Fibroblast of lung (primary cell): Measurements from ENCODE around the gene ATG10. TPM values are rescaled to one million over a fixed set of nuclear protein-coding genes. Genes with fewer than 3 reads are reported as not detected.
A peak's percentile ranks its signal among the peaks of the same experiment; 100 is the strongest.

ENCODE experiments used
- DNase-seq, 2 donors: peaks; one replicate each; pipeline versions ENCODE4 v3.0.0 to v3.0.0-alpha.2; 2010; ENCODE audit warnings: low read depth in 2 of 2
- H2AFZ ChIP-seq: 2 replicates; pipeline ENCODE4 v1.5.1; 2012; ENCODE audit warnings: low read length, control low read depth, inconsistent platforms
- H3K27ac ChIP-seq: 2 replicates; pipeline ENCODE4 v1.5.1; 2011; ENCODE audit warnings: low read length, control low read depth; ENCODE audit not compliant: insufficient read depth
- H3K27me3 ChIP-seq: 2 replicates; pipeline ENCODE4 v1.5.1; 2011; ENCODE audit warnings: mild to moderate bottlenecking, low read length; ENCODE audit not compliant: control insufficient read depth, insufficient read depth
- H3K36me3 ChIP-seq: 2 replicates; pipeline ENCODE4 v1.5.1; 2011; ENCODE audit warnings: low read length; ENCODE audit not compliant: control insufficient read depth, insufficient read depth
- H3K4me1 ChIP-seq: 2 replicates; pipeline ENCODE4 v1.5.1; 2011; ENCODE audit warnings: low read length; ENCODE audit not compliant: control insufficient read depth, insufficient read depth; ENCODE audit errors: extremely low read depth
- H3K4me2 ChIP-seq: 2 replicates; pipeline ENCODE4 v1.5.1; 2011; ENCODE audit warnings: low read length, control low read depth; ENCODE audit not compliant: insufficient read depth; ENCODE audit errors: extremely low read depth
- H3K4me3 ChIP-seq, 4 experiments: fragments of 200-600 bp in 1 of 4; sonication (generic) in 1 of 4; replicated peaks in 1 of 4; 2 replicates each; pipeline ENCODE4 v1.5.1; 2011 to 2016; ENCODE audit warnings: low read length in 4 of 4, low read depth in 3 of 4, mild to moderate bottlenecking in 3 of 4, control low read depth in 2 of 4, inconsistent platforms in 1 of 4, mixed read lengths in 1 of 4; ENCODE audit not compliant: insufficient read depth in 1 of 4; ENCODE audit errors: control extremely low read depth in 1 of 4
- H3K79me2 ChIP-seq: 2 replicates; pipeline ENCODE4 v1.5.1; 2012; ENCODE audit warnings: mild to moderate bottlenecking, low read length, inconsistent platforms; ENCODE audit not compliant: control insufficient read depth, insufficient read depth
- H3K9ac ChIP-seq: 2 replicates; pipeline ENCODE4 v1.5.1; 2011; ENCODE audit warnings: mild to moderate bottlenecking, low read length, control low read depth; ENCODE audit not compliant: insufficient read depth
- H3K9me3 ChIP-seq: 2 replicates; pipeline ENCODE4 v1.5.1; 2012; ENCODE audit warnings: low read depth, low read length; ENCODE audit not compliant: control insufficient read depth, insufficient read depth
- H4K20me1 ChIP-seq: 2 replicates; pipeline ENCODE4 v1.5.1; 2011; ENCODE audit warnings: low read length; ENCODE audit not compliant: control insufficient read depth, insufficient read depth; ENCODE audit errors: extremely low read depth
- EZH2 ChIP-seq: IDR thresholded peaks from 2 replicates; pipeline ENCODE4 v1.5.1; 2012; ENCODE audit warnings: low read length, control low read depth, mild to moderate bottlenecking; ENCODE audit errors: missing control alignments
- polyA plus RNA-seq, 2 donors: library from polyadenylated mRNA; depleted of rRNA in 1 of 2; stranded (reverse) in 1 of 2; unstranded in 1 of 2; fragments of >200 nt; gene quantifications; 2 replicates each; pipeline ENCODE4 v1.2.1, GENCODE V29; 2011 to 2012; ENCODE audit warnings: missing spikeins in 1 of 2
- total RNA-seq: library from RNA; depleted of rRNA; stranded (reverse); fragments of >200 nt; gene quantifications from 2 replicates; pipeline ENCODE4 v1.2.1, GENCODE V29; 2014
- TF ChIP-seq, protein P1 (sequence below), 2 donors: IDR thresholded peaks in 1 of 2; conservative IDR thresholded peaks in 1 of 2; 1 replicate in 1 of 2; 2 replicates in 1 of 2; pipeline ENCODE4 v1.5.1; 2011 to 2012; ENCODE audit warnings: low read length in 2 of 2, control low read depth in 1 of 2, inconsistent platforms in 1 of 2, low read depth in 1 of 2, mild to moderate bottlenecking in 1 of 2

Gene ATG10
- total and polyA plus RNA-seq, 2 donors (not counting 1 experiment from before 2014, with no cell fraction given) = 2.5 to 8.8 TPM

DNA sequence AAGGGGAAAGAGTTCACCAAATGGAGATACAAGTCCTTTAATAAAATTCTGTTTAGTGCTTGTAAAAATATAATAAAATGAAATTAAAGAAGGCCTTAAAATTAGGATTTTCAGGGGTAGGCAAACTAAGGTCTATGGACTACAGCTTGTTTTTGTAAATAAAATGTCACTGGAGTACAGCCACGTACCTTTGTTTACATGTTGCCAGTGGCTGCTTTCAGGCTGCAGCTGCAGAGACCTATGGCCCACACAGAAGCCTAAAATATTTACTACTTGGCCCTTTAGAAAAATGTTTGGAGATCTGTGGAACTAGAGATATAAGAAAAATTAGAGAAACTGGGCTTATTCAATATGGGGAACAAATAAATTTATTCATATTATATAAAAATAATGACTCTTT lies 183.5 kb downstream of the ATG10 start:
- no peak overlapping the region for H3K4me3 ChIP-seq
- H4K20me1 ChIP-seq = no peaks in the 10 kb centered on the region
- H3K79me2 ChIP-seq = no peaks in the 10 kb centered on the region
- no peak overlapping the region for H3K4me2 ChIP-seq
- H3K4me1 ChIP-seq = no peaks in the 10 kb centered on the region
- no peak overlapping the region for H2AFZ ChIP-seq
- H3K27me3 ChIP-seq = no peaks in the 10 kb centered on the region
- H3K27ac ChIP-seq = no peak overlapping the region
- H3K9me3 ChIP-seq = no peaks in the 10 kb centered on the region
- TF ChIP-seq, protein P1, sequence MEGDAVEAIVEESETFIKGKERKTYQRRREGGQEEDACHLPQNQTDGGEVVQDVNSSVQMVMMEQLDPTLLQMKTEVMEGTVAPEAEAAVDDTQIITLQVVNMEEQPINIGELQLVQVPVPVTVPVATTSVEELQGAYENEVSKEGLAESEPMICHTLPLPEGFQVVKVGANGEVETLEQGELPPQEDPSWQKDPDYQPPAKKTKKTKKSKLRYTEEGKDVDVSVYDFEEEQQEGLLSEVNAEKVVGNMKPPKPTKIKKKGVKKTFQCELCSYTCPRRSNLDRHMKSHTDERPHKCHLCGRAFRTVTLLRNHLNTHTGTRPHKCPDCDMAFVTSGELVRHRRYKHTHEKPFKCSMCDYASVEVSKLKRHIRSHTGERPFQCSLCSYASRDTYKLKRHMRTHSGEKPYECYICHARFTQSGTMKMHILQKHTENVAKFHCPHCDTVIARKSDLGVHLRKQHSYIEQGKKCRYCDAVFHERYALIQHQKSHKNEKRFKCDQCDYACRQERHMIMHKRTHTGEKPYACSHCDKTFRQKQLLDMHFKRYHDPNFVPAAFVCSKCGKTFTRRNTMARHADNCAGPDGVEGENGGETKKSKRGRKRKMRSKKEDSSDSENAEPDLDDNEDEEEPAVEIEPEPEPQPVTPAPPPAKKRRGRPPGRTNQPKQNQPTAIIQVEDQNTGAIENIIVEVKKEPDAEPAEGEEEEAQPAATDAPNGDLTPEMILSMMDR (conservative IDR thresholded peaks at IDR 0.05 in 1 of 2, IDR thresholded peaks at IDR 0.05 in 1 of 2; ENCODE audit: low read depth in 1 of 2, low read length in 2 of 2) = no peak
- no peak for TF ChIP-seq EZH2
- H3K36me3 ChIP-seq = no peaks in the 10 kb centered on the region
- no peak for DNase-seq
- no peak overlapping the region for H3K9ac ChIP-seq

DNA sequence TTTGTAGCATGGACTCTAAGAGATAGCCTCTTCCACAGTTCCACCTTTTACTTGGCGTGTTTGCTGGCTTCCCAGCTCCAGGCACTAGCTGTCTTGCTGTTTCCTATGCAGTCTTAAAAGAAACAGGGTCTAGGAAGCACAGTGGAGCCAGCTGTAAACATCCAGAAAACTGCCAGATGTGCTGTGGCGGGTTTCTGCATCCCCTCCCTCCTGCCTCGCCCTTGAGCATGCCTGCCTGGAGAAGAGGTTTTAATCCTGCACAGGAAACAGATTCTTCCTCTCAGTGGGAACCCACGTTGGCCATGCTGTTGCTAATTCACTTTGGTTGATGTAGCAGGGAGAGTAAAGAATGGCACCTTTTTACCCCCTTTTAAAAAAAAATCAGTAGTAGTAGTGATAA lies 185.1 kb downstream of the ATG10 start:
- no peaks in the 10 kb centered on the region for H4K20me1 ChIP-seq
- no peak for DNase-seq
- no peaks in the 10 kb centered on the region for H3K27me3 ChIP-seq
- no peak overlapping the region for H3K4me3 ChIP-seq
- no peak overlapping the region for H3K4me2 ChIP-seq
- no peak for TF ChIP-seq EZH2
- TF ChIP-seq, protein P1 (conservative IDR thresholded peaks at IDR 0.05 in 1 of 2, IDR thresholded peaks at IDR 0.05 in 1 of 2; ENCODE audit: low read depth in 1 of 2, low read length in 2 of 2) = no peak
- no peak overlapping the region for H2AFZ ChIP-seq
- H3K9me3 ChIP-seq = no peaks in the 10 kb centered on the region
- no peaks in the 10 kb centered on the region for H3K36me3 ChIP-seq
- H3K27ac ChIP-seq = no peak overlapping the region
- no peak overlapping the region for H3K9ac ChIP-seq
- H3K79me2 ChIP-seq = no peaks in the 10 kb centered on the region
- no peaks in the 10 kb centered on the region for H3K4me1 ChIP-seq

DNA sequence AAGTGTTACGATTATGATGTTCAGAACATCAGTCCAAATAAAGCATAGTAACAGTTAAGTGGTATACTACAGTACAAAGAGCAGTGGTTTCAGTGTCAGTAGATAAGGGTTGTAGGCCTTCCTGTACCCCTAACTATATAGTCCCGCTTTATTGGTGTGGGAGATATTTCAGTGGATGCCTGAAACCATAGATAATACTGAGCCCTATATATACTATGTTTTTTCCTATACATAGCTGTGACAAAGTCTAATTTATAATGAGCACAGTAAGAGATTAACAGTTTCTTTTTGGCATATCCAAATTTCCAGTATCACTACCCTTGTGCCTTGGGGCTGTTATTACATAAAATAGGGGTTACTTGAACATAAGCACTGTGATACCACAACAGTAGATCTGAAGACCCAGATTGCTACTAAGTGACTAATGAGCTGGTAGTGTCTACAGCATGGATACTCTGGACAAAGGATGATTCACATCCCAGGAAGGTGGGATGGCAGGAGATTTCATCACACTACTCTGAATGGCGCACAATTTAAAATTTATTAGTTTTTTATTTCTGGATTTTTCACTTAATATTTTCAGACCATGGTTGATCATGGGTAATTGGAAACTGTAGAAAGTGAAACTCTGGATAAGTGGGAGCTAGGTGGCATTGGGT lies 187.1 kb downstream of the ATG10 start:
- Histone ChIP-seq H3K4me1 (no peaks in the 10 kb centered on the region), H2AFZ (no peak overlapping the region), H3K27ac (no peak overlapping the region), H3K79me2 (no peaks in the 10 kb centered on the region), H3K36me3 (no peaks in the 10 kb centered on the region), H3K27me3 (no peaks in the 10 kb centered on the region), H4K20me1 (no peaks in the 10 kb centered on the region), H3K4me3 (no peak overlapping the region), H3K9me3 (no peaks in the 10 kb centered on the region), H3K4me2 (no peak overlapping the region), H3K9ac (no peak overlapping the region)
- peak; percentile 74 to 86 for DNase-seq
- TF ChIP-seq, protein P1 (conservative IDR thresholded peaks at IDR 0.05 in 1 of 2, IDR thresholded peaks at IDR 0.05 in 1 of 2; ENCODE audit: low read depth in 1 of 2, low read length in 2 of 2) = no peak
- TF ChIP-seq EZH2 = no peak
